GM18909 (cell line): Measurements from ENCODE around the gene CD36.

Source experiments
- ATAC-seq: cut with Tn5 transposase; IDR thresholded peaks from one replicate; pipeline ENCODE4 v1.9.1; 2021; ENCODE audit warnings: mild to moderate bottlenecking; ENCODE audit not compliant: unreplicated experiment, poor library complexity

CD36 gene

GRCh38 chr7:80637911-80638765 lies at the start of gene CD36:
CD36 (plus strand) TSS chr7:80638642; CDS start chr7:80646741, 8,099 bp downstream.
- ATAC-seq = peak; percentile 76

DNA sequence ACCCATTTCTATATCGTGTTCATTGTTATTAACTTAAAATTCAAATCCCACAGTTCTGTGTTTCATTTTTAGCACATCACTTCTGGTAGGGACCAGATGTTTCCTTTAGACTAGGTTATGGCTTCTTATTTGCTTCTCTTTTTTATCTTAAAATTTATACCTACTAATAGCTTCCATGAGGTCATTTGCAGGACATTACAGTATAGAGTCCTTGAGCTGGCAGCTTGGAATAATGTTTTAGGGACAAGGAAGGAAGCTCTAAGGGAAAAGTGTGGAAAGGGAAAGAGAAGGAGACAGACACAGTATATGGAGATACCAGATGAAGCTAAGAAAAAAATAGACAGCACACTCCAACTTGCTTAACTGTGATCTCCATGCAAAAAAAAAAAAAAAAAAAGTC lies 48.8 kb upstream of the CD36 start:
- ATAC-seq = no peak

- ATAC-seq = no peak
Observed at GRCh38 chr7:80591654-80592053, 46.8 kb upstream of the CD36 start.

DNA sequence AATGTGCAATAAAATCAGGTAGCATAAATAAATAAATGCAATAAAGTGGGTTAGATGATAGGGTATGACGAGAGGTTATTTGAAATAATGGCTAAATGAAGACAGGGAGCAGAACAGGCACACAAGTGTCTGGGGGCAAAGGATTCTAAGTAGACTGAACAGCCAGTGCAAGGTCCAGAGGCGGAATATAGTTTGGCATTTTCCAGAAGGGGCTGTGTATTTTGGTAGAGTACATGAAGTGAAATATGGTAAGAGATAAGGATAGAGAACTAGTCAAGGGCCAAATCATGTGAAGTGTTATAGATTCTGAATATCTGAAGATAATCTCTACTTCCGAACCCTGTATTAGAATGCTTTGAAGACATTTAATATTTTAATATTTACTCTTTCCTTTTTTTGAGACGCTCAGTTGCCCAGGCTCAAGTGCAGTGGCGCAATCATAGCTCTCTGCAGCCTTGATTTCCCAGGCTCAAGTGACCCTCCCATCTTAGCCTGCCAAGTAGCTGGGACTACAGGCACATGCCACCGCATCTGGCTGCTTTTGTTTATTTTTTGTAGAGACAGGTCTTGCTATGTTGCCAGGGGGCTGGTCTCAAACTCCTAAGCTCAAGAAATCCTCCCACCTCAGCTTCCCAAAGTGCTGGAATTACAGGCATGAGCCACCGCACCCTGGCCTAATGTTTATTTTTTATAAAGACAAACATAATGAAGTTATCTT lies 44.4 kb upstream of the CD36 start:
- ATAC-seq = no peak

DNA sequence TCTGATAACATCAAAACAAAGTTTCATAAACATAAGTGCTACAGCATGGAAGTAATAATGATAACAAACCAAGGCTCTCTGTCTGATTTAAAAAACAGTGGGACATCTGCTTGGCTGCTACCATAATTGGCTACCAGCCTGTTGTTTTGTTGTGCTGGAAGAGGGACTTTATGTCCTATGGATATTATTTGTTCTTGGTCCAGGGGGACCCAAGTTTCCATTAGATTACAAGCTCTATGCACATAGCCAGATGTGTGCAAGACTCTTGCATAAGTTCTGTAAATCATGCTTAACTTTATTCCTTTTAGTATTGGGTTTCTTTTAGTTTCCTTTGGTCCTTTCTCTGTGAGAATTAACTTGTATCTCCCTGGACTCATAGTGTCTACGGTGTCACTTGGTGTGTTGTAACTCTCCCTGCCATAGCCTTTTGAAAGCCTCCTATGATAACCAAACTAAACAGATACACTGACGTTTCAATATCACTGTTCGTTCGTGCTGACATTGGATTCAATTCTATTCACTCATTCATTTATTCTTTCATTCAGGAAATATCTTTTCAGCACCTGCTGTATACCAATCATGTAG lies 41.4 kb upstream of the CD36 start:
- no peak for ATAC-seq

GRCh38 chr7:80597875-80598274 lies 40.6 kb upstream of the CD36 start:
- ATAC-seq = no peak

DNA sequence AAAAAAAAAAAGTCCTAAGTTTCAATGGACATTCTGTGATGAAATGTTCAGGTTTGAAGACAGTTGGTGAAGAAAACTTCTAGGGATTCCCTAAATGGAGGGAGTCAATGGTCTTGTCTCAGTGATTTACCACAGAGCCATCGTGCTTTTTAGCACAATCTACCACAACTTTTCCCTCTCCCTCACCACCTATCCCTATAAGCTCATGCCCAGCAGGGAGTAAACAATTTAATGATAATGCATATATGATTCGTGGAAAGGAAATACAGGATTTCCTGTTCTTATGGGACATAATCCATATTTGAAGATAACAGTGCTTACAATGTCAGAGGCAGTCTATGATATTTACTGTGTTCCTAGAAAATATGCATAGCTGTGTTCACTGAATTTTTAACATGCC lies 38.4 kb upstream of the CD36 start:
- ATAC-seq = no peak

GRCh38 chr7:80601999-80602398 lies 36.4 kb upstream of the CD36 start:
- no peak for ATAC-seq

GRCh38 chr7:80603940-80604339 lies 34.5 kb upstream of the CD36 start:
- ATAC-seq = no peak

DNA sequence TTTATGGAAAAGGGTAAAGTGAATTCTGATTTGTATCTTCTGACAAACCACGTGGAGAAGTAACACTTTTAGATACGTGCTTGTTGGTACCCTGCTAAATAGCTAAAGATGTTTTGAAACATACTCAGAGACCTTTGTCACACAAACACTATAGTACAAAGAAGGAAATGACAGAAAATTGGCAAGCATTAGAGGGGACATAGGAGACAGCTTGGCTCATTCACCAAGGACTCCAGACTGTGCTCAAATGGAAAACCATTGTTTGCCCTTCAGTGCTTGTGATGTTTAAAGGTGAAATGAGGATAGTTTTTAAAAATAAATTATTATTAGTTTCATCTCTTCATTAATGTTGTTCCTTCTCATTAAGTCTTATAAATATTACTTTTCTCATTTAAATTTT lies 34.0 kb upstream of the CD36 start:
- no peak for ATAC-seq

DNA sequence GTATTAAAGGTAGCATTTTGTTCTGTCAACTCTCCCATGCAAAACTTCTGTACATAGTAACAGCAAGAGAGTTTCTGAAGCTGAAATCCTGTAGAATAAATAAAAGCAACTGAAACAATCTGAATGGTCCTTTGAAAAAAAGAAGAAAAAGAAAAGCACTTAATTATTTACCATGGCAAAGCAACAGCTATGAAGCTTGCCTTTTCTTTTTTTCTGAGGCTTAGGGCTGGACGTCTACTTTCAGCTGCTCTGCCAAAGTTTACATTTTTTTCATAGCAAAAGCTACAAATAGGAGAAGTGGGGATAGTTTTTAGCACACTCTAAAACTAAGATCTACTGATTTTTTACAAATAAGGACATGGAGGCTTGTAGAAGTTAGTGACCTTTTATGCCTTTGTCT lies 31.3 kb upstream of the CD36 start:
- ATAC-seq = no peak

DNA sequence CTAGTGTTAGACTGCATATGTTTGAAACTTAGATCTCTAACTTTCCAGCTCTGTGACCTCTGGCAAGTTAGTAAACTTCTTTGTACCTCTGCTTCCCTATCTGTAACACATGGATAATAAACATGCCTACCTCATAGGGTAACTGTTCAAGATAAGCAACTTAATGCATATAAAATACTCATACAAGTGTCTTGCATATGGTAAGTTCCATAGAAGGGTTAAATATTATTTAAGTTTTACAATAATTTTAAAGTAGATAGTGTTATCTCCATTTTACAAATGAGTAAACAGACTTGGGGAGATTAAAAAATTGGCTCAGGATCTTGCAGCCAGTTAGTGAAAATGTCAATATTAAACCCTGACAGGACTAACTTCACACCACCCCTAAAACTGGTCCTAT lies 30.1 kb upstream of the CD36 start:
- no peak for ATAC-seq

DNA sequence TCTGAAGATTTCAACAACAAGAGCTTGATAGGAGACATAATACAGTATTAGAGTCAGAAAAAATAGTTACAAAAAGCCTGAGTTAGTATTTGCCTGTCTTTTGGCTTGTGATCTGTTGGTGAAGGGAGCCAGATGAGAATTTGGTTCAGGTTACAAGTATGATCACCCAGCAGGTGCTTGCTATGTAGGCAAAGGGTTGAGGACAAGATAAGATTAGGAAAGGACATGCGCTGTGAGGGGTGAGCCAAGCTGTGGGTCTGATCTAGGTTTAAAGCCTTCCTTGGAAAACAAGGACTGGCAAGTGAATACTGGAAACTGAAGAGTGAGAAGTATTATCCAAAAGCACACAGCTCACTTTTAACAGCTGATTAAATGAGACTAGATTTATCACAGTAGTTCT lies 28.7 kb upstream of the CD36 start:
- ATAC-seq = no peak

DNA sequence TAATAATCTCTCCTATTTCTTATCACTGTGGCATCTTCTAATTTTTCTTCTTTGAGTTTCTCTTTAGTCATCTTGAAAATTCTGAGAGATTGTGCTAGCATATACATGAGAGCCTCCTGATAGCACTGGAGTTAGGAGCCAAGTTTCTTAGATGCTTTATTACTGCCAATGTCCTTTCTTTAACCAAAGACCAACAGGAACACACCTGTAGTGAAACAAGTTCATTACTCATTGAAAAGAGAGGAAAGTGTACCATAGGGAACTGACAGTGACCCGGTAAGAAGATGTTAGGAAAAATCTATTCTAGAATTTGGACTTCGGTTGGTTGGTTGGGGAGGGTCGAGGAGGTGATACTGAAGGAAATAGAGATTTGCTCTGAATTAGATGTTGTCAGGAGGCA lies 27.1 kb upstream of the CD36 start:
- no peak for ATAC-seq

- ATAC-seq = no peak
Observed at GRCh38 chr7:80611779-80612178, 26.7 kb upstream of the CD36 start.

DNA sequence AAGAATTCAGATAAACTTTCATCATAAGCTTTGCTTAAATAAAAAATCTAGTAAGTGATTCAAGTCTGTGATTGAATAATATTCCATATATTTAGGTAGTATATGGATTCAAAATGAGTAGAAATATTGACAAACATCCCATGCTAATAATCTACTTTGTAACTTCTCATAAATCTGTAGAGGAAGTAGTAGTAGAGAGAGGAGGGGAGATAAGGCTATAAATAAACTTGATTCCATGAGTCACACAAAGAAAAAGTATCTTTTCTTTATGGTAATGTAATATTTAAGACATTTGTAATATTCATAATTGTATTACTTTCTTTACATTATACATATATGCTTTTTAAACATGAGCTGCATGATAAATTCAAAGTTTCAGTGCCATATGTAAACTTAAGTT lies 25.6 kb upstream of the CD36 start:
- no peak for ATAC-seq

DNA sequence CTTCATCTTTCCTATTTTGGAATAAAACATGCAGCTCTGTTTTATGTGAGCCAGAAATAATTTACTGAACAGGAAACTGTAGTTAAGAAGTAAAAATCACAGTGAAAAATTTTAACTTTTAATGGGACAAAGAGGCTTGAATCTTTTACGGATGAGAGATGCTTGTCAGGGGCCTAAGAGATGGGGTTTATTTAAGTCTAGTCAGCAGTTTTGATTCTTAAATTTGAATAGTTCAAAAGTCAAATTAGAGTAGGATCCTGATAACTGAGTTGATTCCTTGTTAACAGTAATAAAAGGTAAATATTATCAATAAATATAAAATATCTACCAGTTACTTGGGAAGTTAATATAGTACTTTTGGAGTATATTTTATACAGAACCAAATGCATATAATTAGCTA lies 24.9 kb upstream of the CD36 start:
- no peak for ATAC-seq

- no peak for ATAC-seq
Observed at GRCh38 chr7:80614851-80615271, 23.6 kb upstream of the CD36 start.

- ATAC-seq = no peak
Observed at GRCh38 chr7:80618096-80618495, 20.3 kb upstream of the CD36 start.

DNA sequence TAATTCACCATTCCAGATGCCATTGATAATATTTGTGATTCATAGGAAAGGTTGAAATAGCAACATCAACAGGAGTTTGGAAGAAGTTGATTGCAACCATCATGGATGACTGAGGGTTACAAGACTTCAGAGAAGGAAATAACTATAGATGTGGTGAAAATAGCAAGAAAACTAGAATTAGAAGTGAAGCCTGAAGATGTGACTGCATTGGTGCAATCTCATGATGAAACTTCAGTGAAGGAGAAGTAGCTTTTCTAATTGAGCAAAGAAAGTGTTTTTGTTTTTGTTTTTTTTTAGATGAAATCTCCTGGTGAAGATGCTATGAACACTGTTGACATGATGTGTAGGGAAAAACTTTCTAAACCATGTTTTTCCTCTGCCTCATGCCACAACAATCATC lies 18.7 kb upstream of the CD36 start:
- ATAC-seq = no peak

DNA sequence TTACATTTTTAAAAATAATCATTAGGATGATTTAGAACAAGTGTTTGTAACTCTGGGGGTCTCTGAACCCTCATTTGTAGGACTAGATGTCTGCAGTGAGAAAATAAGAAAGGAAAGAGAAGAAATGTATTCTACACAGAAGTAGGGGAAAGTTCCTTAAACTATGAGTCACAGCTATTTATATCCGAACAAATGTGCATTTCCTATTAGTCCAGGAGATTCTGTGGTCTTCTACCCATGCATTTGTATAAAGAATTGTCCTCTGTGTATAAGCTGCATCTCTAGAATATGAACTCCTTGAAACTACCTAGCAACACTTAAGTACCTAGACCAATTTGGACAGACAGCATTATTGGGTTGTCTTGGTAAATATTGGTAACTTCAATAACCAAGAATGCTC lies 15.9 kb upstream of the CD36 start:
- no peak for ATAC-seq
